ENCODE results near the gene OSBPL7. TPM values are rescaled to one million over a fixed set of nuclear protein-coding genes. Genes with fewer than 3 reads are reported as not detected.

Gene OSBPL7
- total and polyA plus RNA-seq, 8 donors: 8.4 to 34.7 (median 13.7) TPM

- intact Hi-C loops (cut with DNase I): loop anchor here in 1 of 3 donors (10.0 kb wide), 1 partner anchor 167 kb away; no protein-coding TSS in a partner anchor
- Histone ChIP-seq H3K27ac (no peak overlapping the region), H3K9me3 (no peaks in the 10 kb centered on the region), H3K27me3 (peaks cover 3 to 20% (median 5%) of the 10 kb centered on the region in 4 donors), H3K36me3 (no peaks in the 10 kb centered on the region), H3K4me3 (no peak overlapping the region), H3K4me1 (peaks cover 0 to 6% (median 4%) of the 10 kb centered on the region in 3 donors)
- DNase-seq: no peak
- TF ChIP-seq, protein P1, sequence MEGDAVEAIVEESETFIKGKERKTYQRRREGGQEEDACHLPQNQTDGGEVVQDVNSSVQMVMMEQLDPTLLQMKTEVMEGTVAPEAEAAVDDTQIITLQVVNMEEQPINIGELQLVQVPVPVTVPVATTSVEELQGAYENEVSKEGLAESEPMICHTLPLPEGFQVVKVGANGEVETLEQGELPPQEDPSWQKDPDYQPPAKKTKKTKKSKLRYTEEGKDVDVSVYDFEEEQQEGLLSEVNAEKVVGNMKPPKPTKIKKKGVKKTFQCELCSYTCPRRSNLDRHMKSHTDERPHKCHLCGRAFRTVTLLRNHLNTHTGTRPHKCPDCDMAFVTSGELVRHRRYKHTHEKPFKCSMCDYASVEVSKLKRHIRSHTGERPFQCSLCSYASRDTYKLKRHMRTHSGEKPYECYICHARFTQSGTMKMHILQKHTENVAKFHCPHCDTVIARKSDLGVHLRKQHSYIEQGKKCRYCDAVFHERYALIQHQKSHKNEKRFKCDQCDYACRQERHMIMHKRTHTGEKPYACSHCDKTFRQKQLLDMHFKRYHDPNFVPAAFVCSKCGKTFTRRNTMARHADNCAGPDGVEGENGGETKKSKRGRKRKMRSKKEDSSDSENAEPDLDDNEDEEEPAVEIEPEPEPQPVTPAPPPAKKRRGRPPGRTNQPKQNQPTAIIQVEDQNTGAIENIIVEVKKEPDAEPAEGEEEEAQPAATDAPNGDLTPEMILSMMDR (IDR thresholded peaks at IDR 0.05): no peak
- whole genome bisulfite sequencing, 2 donors: 54 to 56% methylated on average over 23 of the region's 23 CpGs
- no peak for FAIRE-seq
- no peak for ATAC-seq
Observed at GRCh38 chr17:47848198-47848513, 26.6 kb upstream of the OSBPL7 start.

DNA sequence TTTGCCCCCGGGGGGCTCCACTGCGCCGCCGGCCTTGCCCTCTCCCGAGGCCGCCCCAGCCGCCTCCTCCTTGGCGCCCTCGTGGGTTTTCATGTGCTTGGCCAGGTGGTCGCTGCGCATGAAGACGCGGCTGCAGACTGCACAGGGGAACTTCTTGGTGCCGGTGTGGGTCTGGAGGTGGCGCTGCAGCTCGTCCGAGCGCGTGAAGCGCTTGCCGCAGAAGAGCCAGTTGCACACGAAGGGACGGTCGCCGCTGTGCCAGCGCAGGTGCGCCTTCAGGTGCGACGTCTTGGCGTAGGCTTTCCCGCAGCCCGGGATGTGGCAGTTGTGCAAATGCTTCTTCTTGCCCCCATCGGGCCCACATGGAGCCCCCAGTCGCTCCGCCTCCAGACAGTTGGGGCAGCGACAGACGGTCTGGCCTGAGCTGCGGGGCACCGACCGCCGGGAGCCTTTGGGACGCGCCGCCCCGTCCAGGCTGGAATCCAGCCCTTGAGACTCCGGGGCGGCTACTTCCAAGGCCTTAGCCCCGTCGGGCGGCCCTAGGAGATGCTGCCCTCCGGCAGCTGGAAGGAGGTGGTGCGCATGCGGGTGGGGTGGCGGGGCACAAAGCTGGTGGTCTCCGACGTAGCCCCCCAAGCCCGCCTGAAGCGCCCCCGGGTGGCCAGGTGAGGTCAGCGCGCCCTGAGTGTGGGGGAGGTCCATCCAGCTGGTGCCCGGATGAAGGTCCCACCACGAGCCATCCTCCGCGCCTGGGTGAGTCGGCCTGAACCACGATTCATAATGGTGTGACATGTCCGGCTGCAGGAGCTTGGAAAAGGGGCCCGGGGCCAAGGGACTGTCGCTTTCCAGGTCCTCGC is 26.0 kb upstream of the OSBPL7 start:
- peak in 1 of 6 donors; percentile 71 for DNase-seq
- Histone ChIP-seq H3K27me3 (peaks cover 0 to 14% (median 2%) of the 10 kb centered on the region in 4 donors), H3K9me3 (no peaks in the 10 kb centered on the region), H3K27ac (no peak overlapping the region), H3K36me3 (no peaks in the 10 kb centered on the region), H3K4me1 (peaks cover 0 to 9% (median 8%) of the 10 kb centered on the region in 3 donors), H3K4me3 (no peak overlapping the region)
- intact Hi-C loops (cut with DNase I): loop anchor here in 1 of 3 donors (10.0 kb wide), 1 partner anchor 167 kb away; no protein-coding TSS in a partner anchor
- TF ChIP-seq, protein P1 (IDR thresholded peaks at IDR 0.05): no peak
- FAIRE-seq: no peak
- 15 to 35% methylated on average over 55 to 71 of the region's 71 CpGs for WGBS, 2 donors
- ATAC-seq: no peak

- 19 to 35% methylated on average over 25 to 31 of the region's 31 CpGs for WGBS, 2 donors
- Histone ChIP-seq H3K27me3 (peaks cover 0 to 7% (median 2%) of the 10 kb centered on the region in 4 donors), H3K9me3 (no peaks in the 10 kb centered on the region), H3K27ac (no peak overlapping the region), H3K4me3 (no peak overlapping the region), H3K36me3 (no peaks in the 10 kb centered on the region), H3K4me1 (peaks cover 5 to 16% (median 14%) of the 10 kb centered on the region in 3 donors)
- DNase-seq: peak in 1 of 6 donors; percentile 81
- ATAC-seq: no peak
- TF ChIP-seq, protein P1 (IDR thresholded peaks at IDR 0.05): no peak
- FAIRE-seq: no peak
- intact Hi-C loops (cut with DNase I): loop anchor here in 1 of 3 donors (10.0 kb wide), 1 partner anchor 168 kb away; no protein-coding TSS in a partner anchor
Observed at GRCh38 chr17:47846716-47847340, 25.2 kb upstream of the OSBPL7 start.

DNA sequence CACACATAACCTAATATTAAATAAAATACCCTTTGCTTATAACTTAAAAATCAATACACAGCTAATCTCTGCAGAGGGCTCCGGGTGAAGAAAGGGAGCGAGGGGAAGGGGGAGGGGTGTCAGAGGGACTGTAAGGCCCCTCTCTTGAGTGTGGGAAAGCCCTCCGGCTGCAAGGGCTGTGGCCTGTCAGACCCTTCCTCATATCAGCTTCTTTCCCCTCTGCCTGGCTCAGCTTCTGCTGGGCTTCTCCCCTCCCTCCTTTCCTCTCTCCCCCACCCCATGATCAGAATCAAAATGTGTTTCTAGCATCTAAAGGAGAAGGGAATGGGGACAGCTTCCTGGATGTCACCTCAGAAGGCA is 24.1 kb upstream of the OSBPL7 start:
- Histone ChIP-seq H3K9me3 (no peaks in the 10 kb centered on the region), H3K27me3 (peaks cover 0 to 7% (median 2%) of the 10 kb centered on the region in 4 donors), H3K4me3 (no peak overlapping the region), H3K27ac (no peak overlapping the region), H3K4me1 (peaks cover 8 to 21% (median 20%) of the 10 kb centered on the region in 3 donors), H3K36me3 (no peaks in the 10 kb centered on the region)
- ATAC-seq: no peak
- no peak for DNase-seq
- FAIRE-seq: no peak
- TF ChIP-seq, protein P1 (IDR thresholded peaks at IDR 0.05): no peak
- intact Hi-C loops (cut with DNase I): loop anchor here in 1 of 3 donors (10.0 kb wide), 1 partner anchor 169 kb away; no protein-coding TSS in a partner anchor
- 63 to 76% methylated on average over 3 of the region's 3 CpGs for WGBS, 2 donors
